ENCODE data around the gene OTUD3. TPM values are rescaled to one million over a fixed set of nuclear protein-coding genes. Genes with fewer than 3 reads are reported as not detected.

OTUD3 gene
- total RNA-seq, 4 donors from 2014 or later, result 3.9 to 7.3 (median 5.9) TPM

DNA sequence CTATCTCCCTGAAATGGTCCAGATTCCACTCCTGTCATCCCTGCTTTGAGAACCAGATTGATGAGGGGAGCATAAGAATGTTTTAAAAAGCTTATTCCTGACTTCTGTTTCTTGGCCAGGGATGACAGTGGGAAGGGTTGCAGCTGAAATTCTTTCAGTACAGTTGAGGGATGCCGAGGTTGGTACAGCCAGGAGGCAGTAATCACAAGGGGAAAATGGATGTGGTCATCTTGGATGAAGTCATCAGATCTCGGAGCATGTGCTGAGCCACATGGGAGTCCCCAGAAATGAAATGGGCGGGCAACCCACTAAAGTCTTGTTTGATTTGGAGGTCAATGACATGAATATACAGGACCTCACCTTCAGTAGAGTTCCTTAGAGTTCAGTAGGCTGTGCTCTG, 59.9 kb downstream of the OTUD3 start:
- no peak for TF ChIP-seq CTCF (IDR thresholded peaks at IDR 0.05; ENCODE audit: low read depth)

GRCh38 chr1:19942657-19943056, 60.5 kb downstream of the OTUD3 start:
- no peak for TF ChIP-seq CTCF (IDR thresholded peaks at IDR 0.05; ENCODE audit: low read depth)

DNA sequence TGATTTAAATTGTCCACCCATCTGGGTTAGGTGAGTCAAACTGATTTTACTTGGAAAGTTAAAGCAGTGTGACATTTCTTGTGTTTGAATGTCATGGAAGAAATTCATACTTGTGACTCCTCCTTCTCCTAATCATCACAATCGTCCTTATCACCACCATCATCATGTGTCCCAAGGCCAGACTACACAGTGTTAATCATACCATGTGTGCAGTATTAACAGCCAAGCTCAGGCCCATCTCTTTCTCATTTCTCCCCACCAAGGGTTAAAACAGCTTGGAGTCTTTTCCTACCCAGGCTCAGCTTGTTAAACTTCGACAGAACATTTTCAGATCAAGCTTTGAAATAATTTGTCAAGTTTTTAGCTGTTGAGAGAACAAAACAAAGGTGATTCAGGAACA, 63.7 kb downstream of the OTUD3 start:
- no peak for TF ChIP-seq CTCF (IDR thresholded peaks at IDR 0.05; ENCODE audit: low read depth)

GRCh38 chr1:19946331-19946751, 64.1 kb downstream of the OTUD3 start:
- TF ChIP-seq CTCF (IDR thresholded peaks at IDR 0.05; ENCODE audit: low read depth), result no peak

DNA sequence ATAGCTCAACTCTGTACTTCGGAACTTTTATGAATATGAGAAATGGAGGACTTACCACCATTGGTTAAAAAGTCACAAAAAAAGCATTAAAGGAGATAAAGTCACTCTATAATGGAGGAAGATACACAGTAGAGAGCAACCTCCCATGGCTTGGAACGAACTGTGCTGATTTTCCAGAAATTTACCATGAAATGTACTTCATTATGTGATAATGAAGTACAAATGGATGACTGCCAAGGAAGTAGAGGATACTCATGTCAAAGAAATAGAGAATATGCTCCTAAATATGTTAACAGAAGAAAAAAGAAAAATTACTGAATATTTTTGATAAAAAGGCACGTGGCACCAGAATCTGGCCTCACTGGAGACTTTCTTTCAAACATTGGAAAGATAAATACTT, 64.8 kb downstream of the OTUD3 start:
- TF ChIP-seq CTCF (IDR thresholded peaks at IDR 0.05; ENCODE audit: low read depth), result no peak

- TF ChIP-seq CTCF (IDR thresholded peaks at IDR 0.05; ENCODE audit: low read depth), result no peak
Measured at GRCh38 chr1:19949016-19949415, 66.8 kb downstream of the OTUD3 start.

GRCh38 chr1:19954059-19954458, 71.9 kb downstream of the OTUD3 start:
- no peak for TF ChIP-seq CTCF (IDR thresholded peaks at IDR 0.05; ENCODE audit: low read depth)
